ENCODE data around the gene PNCK.

Gene PNCK

DNA sequence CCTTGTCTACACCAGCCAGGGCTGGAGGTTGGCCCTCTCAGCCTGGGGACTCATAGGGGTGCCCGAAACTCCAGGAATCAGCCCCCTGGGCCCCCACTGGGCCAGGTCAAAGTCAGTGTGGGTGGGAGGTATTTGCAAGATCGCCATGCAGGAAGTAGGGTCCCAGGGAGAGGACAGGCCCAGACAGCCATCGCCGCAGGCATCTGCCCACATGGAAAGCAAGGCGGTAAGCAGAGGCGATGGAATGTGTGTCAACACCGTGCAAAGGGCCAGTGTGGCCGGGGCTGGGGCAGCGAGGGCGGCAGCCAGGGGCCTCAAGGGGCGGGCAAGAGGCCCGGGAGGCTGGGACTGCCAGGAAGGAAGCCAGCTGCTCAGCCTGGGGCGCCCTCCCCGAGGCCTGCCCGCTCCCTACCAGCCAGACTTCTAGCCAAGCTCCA is 45.9 kb downstream of the PNCK start:
- TF ChIP-seq CTCF (IDR thresholded peaks at IDR 0.05; ENCODE audit: low read length, missing control alignments) = no peak
- H3K4me3 ChIP-seq (replicated peaks; ENCODE audit: low read depth, low read length) = no peak overlapping the region
- DNase-seq (ENCODE audit: low read depth) = no peak

- no peak overlapping the region for H3K4me3 ChIP-seq (replicated peaks; ENCODE audit: low read depth, low read length)
- no peak for DNase-seq (ENCODE audit: low read depth)
- no peak for TF ChIP-seq CTCF (IDR thresholded peaks at IDR 0.05; ENCODE audit: low read length, missing control alignments)
Observed at GRCh38 chrX:153626863-153627674, 46.5 kb downstream of the PNCK start.

GRCh38 chrX:153626025-153626633 is 47.5 kb downstream of the PNCK start:
- no peak for DNase-seq (ENCODE audit: low read depth)
- no peak overlapping the region for H3K4me3 ChIP-seq (replicated peaks; ENCODE audit: low read depth, low read length)

DNA sequence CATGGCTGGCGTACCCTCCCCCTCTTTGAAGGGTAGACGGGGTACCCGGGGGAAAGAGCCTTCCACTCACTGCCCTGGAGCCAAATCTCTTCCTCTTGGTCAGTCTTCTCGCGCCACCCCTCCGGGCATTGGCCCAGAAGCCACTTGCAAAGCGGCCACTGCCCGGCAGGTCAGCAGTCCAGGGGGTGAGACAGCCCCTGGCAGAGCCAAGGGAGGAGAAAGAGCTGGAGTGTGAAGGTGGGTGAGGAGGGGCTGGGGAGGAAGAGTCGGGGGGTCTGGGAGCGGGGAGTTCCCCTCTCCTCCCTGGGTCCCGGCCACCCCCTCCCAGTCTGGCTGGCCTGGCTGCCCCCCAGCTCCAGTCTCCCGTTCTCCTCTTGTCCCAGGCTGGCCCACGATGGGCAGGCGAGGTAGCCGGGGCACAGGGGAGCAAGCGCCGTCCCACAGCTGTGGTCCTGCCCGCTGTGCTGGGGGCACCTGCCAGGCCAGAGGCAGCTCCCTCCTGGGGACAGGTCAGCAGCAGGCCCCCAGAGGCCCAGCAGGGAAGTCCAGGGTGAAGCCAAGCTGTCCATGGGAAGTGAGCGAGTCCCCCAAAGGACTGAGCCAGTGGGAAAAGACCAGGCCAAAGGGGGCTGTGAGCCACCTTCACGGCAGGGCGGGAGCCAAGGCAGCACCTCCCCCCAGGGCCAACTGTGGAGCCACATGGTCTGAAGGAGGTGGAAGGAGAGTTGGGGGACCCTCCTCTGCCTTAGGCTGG is 48.2 kb downstream of the PNCK start:
- H3K4me3 ChIP-seq (replicated peaks; ENCODE audit: low read depth, low read length) = no peak overlapping the region
- no peak for DNase-seq (ENCODE audit: low read depth)
- TF ChIP-seq CTCF (IDR thresholded peaks at IDR 0.05; ENCODE audit: low read length, missing control alignments) = no peak

More at GRCh38 chrX:153626025-153626633, 47.5 kb downstream of the PNCK start:
- TF ChIP-seq CTCF (IDR thresholded peaks at IDR 0.05; ENCODE audit: low read length, missing control alignments) = no peak

DNA sequence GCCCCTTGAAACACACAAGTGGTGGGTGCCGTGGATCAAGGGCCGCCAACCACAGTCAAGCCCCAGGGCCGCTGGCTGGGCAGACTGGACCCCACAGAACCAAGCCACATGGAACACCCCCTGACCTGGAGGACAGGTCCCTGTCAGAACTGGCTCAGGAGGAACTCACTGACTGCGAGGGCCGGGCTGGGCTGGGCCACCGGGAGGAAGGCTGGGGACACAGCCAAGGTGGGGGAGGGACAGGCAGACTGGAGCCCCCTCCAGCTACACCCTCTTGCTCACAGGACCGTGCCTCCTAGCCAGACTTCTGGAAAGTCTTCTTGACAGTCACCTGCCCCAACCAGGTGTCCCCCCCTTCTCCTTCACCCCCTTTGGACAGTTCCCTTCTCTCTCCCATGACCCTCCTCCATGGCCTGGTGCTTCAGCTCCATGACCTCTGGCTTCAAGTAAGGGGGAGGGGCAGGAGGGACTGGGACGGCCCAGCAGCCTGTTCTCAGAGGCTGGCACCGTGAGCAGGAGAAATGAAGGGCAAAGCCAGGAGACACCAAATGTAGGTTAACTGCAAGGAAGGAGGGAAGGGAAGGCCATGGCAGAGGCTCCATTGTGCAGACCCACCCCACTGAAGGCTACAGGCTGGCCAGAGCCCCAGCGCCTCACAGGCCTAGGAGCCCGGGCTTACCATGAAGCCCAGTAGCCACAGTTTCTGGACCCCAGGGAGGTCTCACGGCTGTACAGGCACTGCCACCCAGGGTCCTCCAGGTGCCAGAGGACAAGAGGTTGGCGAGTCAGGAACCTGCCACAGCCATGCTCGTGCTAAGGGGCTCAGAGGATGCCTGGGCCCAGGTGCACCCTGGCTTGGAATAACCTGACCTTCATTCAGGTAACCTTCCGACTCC is 49.2 kb downstream of the PNCK start:
- no peak for TF ChIP-seq CTCF (IDR thresholded peaks at IDR 0.05; ENCODE audit: low read length, missing control alignments)
- no peak overlapping the region for H3K4me3 ChIP-seq (replicated peaks; ENCODE audit: low read depth, low read length)
- DNase-seq (ENCODE audit: low read depth) = no peak

GRCh38 chrX:153623310-153624029 is 50.1 kb downstream of the PNCK start:
- no peak for TF ChIP-seq CTCF (IDR thresholded peaks at IDR 0.05; ENCODE audit: low read length, missing control alignments)
- DNase-seq (ENCODE audit: low read depth) = no peak
- no peak overlapping the region for H3K4me3 ChIP-seq (replicated peaks; ENCODE audit: low read depth, low read length)

All from fibroblast of pulmonary artery (primary cell).